IMR-90 (cell line): Measurements from ENCODE around the gene KMT2E. TPM values are rescaled to one million over a fixed set of nuclear protein-coding genes. Genes with fewer than 3 reads are reported as not detected.

Experiments
- ATAC-seq: fragments of 200-7000 bp; cut with Tn5 transposase; 2 replicates; pipeline ENCODE4 v1.9.1; 2020; ENCODE audit warnings: low read depth, mild to moderate bottlenecking, moderate library complexity
- BruUV-seq: library from RNA; stranded (reverse); fragments of 400-500 nt; replicated peaks from 2 replicates; lab custom pipeline; 2021; lab: Mats Ljungman, UMichigan
- CTCF ChIA-PET: fragments of 300-600 bp; formaldehyde crosslinking; extraction: SDS; loops from one replicate; lab custom pipeline; 2021; ENCODE audit warnings: antibody characterized with exemption; lab: Yijun Ruan, JAX
- POLR2A ChIA-PET: fragments of 300-600 bp; sonication (Branson Sonifier 250); formaldehyde crosslinking; loops from one replicate; lab custom pipeline; 2022; ENCODE audit warnings: antibody characterized with exemption; ENCODE audit not compliant: unreplicated experiment; lab: Charles Lee
- DNase-seq: peaks from one replicate; pipeline ENCODE4 v3.0.0; 2013
- H2AFZ ChIP-seq: replicated peaks from 2 replicates; pipeline ENCODE3; 2013; ENCODE audit warnings: low read length, mild to moderate bottlenecking; ENCODE audit not compliant: poor library complexity
- H2AK5ac ChIP-seq: 2 replicates; pipeline ENCODE4 v1.6.1; 2013; ENCODE audit warnings: low read depth, low read length, inconsistent platforms
- H2AK9ac ChIP-seq: replicated peaks from 2 replicates; pipeline ENCODE3; 2013; ENCODE audit warnings: mild to moderate bottlenecking, low read depth, low read length, moderate library complexity; ENCODE audit not compliant: poor library complexity
- H2BK120ac ChIP-seq: 2 replicates; pipeline ENCODE4 v1.6.1; 2013; ENCODE audit warnings: low read depth, low read length, inconsistent platforms
- H2BK15ac ChIP-seq: 3 replicates; pipeline ENCODE4 v1.6.1; 2013; ENCODE audit warnings: low read depth, low read length, inconsistent platforms
- H2BK20ac ChIP-seq: 2 replicates; pipeline ENCODE4 v1.6.1; 2013; ENCODE audit warnings: low read depth, mild to moderate bottlenecking, inconsistent platforms, low read length, moderate library complexity
- H2BK5ac ChIP-seq: 2 replicates; pipeline ENCODE4 v1.6.1; 2013; ENCODE audit warnings: mild to moderate bottlenecking, low read depth, low read length, inconsistent platforms; ENCODE audit not compliant: poor library complexity, severe bottlenecking
- H3K14ac ChIP-seq: replicated peaks from 2 replicates; pipeline ENCODE4 v1.6.1; 2013; ENCODE audit warnings: low read depth, low read length, inconsistent platforms
- H3K18ac ChIP-seq: 2 replicates; pipeline ENCODE4 v1.6.1; 2013; ENCODE audit warnings: low read depth, low read length, control low read depth
- H3K23ac ChIP-seq: 2 replicates; pipeline ENCODE4 v1.6.1; 2013; ENCODE audit warnings: low read depth, low read length, inconsistent platforms
- H3K27ac ChIP-seq: 2 replicates; pipeline ENCODE4 v1.5.1; 2013; ENCODE audit warnings: mild to moderate bottlenecking, control low read depth, low read length; ENCODE audit not compliant: insufficient read depth
- H3K27me3 ChIP-seq: 2 replicates; pipeline ENCODE4 v1.6.1; 2013; ENCODE audit warnings: low read length; ENCODE audit not compliant: control insufficient read depth, insufficient read depth
- H3K36me3 ChIP-seq: 2 replicates; pipeline ENCODE4 v1.6.1; 2013; ENCODE audit warnings: low read length, mixed read lengths; ENCODE audit not compliant: control insufficient read depth, insufficient read depth
- H3K4ac ChIP-seq: 2 replicates; pipeline ENCODE4 v1.6.1; 2013; ENCODE audit warnings: low read depth, low read length, inconsistent platforms
- H3K4me1 ChIP-seq: 2 replicates; pipeline ENCODE4 v1.6.1; 2013; ENCODE audit warnings: low read length, mixed read lengths; ENCODE audit not compliant: control insufficient read depth, insufficient read depth
- H3K4me2 ChIP-seq: 2 replicates; pipeline ENCODE4 v1.6.1; 2013; ENCODE audit warnings: low read depth, mild to moderate bottlenecking, control low read depth, low read length, moderate library complexity
- H3K4me3 ChIP-seq: 2 replicates; pipeline ENCODE4 v1.5.1; 2013; ENCODE audit warnings: low read depth, mild to moderate bottlenecking, control low read depth, low read length, moderate library complexity; ENCODE audit not compliant: insufficient read depth
- H3K56ac ChIP-seq: 2 replicates; pipeline ENCODE4 v1.6.1; 2013; ENCODE audit warnings: low read length, inconsistent platforms; ENCODE audit not compliant: insufficient read depth; ENCODE audit errors: extremely low read depth
- H3K79me1 ChIP-seq, 2 experiments: 2 replicates each; pipeline ENCODE4 v1.6.1; 2013; ENCODE audit warnings: low read length in 2 of 2, inconsistent platforms in 1 of 2, low read depth in 1 of 2
- H3K9ac ChIP-seq: 2 replicates; pipeline ENCODE4 v1.6.1; 2013; ENCODE audit warnings: low read depth, low read length, control low read depth
- H3K9me1 ChIP-seq: 2 replicates; pipeline ENCODE4 v1.6.1; 2013; ENCODE audit warnings: low read length, inconsistent platforms; ENCODE audit not compliant: insufficient read depth
- H3K9me3 ChIP-seq: 2 replicates; pipeline ENCODE4 v1.6.1; 2013; ENCODE audit warnings: low read length; ENCODE audit not compliant: control insufficient read depth, insufficient read depth
- H4K20me1 ChIP-seq: 2 replicates; pipeline ENCODE4 v1.6.1; 2013; ENCODE audit warnings: low read length, inconsistent platforms; ENCODE audit not compliant: insufficient read depth
- H4K5ac ChIP-seq: 2 replicates; pipeline ENCODE4 v1.6.1; 2013; ENCODE audit warnings: mild to moderate bottlenecking, low read depth, low read length, control low read depth
- H4K8ac ChIP-seq, 2 experiments: 2 replicates each; pipeline ENCODE4 v1.6.1; 2013; ENCODE audit warnings: low read depth in 2 of 2, low read length in 2 of 2, control low read depth in 1 of 2, inconsistent platforms in 1 of 2
- H4K91ac ChIP-seq: 2 replicates; pipeline ENCODE4 v1.6.1; 2013; ENCODE audit warnings: low read depth, low read length, inconsistent platforms; ENCODE audit not compliant: insufficient read depth
- BHLHE40 ChIP-seq: fragments of 150-350 bp; IDR thresholded peaks from 2 replicates; pipeline ENCODE4 v1.6.1; 2016; ENCODE audit warnings: mild to moderate bottlenecking, low read depth, low read length
- CEBPB ChIP-seq: IDR thresholded peaks from 2 replicates; pipeline ENCODE4 v1.6.1; 2012; ENCODE audit warnings: low read depth, low read length, improper control_type of control experiment
- FOS ChIP-seq: fragments of 150-350 bp; IDR thresholded peaks from 2 replicates; pipeline ENCODE4 v1.6.1; 2016; ENCODE audit warnings: low read depth, low read length
- POLR2A ChIP-seq: IDR thresholded peaks from 2 replicates; pipeline ENCODE4 v1.6.1; 2012; ENCODE audit warnings: mild to moderate bottlenecking, low read depth, low read length
- RAD21 ChIP-seq: IDR thresholded peaks from 2 replicates; pipeline ENCODE4 v1.6.1; 2012; ENCODE audit warnings: low read length, improper control_type of control experiment
- RFX5 ChIP-seq: IDR thresholded peaks from 2 replicates; pipeline ENCODE4 v1.8.0; 2012; ENCODE audit warnings: low read depth, mild to moderate bottlenecking, low read length, moderate library complexity
- WGBS, 2 experiments: methylation state at CpG; one replicate each; pipeline versions ENCODE4 v1.1.5 to v1.1.7; 2013; ENCODE audit warnings: missing lambda C conversion rate in 2 of 2; ENCODE audit not compliant: insufficient read length in 1 of 2; ENCODE audit errors: extremely low coverage in 2 of 2; 5-methylcytosine and 5-hydroxymethylcytosine counted together
- dilution Hi-C: fragments of 300-500 bp; cut with HindIII; formaldehyde crosslinking; loops from one replicate; pipeline ENCODE4 v1.14.3; 2018; ENCODE audit warnings: low sequenced_read_pairs; ENCODE audit not compliant: unreplicated experiment
- in situ Hi-C: fragments of 300-500 bp; cut with MboI; formaldehyde crosslinking; loops from 3 replicates; pipeline ENCODE4 v1.14.3; 2019; ENCODE audit warnings: low sequenced_read_pairs, inconsistent platforms, mixed read lengths
- intact Hi-C: fragments of 100-400 bp; cut with micrococcal nuclease; formaldehyde crosslinking; loops from 2 replicates; pipeline ENCODE4 v1.10.0; 2022
- polyA plus RNA-seq, 3 experiments: library from polyadenylated mRNA; depleted of rRNA; stranded (reverse); fragments of >200 nt; gene quantifications; 2 replicates each; pipeline ENCODE4 v1.2.3, GENCODE V29; 2012; ENCODE audit warnings: low replicate concordance in 1 of 3
- total RNA-seq: library from RNA; depleted of rRNA; stranded (reverse); fragments of >200 nt; gene quantifications from 2 replicates; pipeline ENCODE4 v1.2.3, GENCODE V29; 2012

The KMT2E gene
- total and polyA plus RNA-seq, 2 of the 4 experiments (the other 2 are of a cell fraction) = 16.8 to 79.2 TPM

- no peak overlapping the region for H2BK120ac ChIP-seq
- ChIA-PET POLR2A (no interaction called here), CTCF (no interaction called here)
- no peaks in the 10 kb centered on the region for H3K27me3 ChIP-seq
- H2BK20ac ChIP-seq = no peak overlapping the region
- H3K9ac ChIP-seq = no peak overlapping the region
- intact Hi-C loops = no loop called here
- no peak overlapping the region for H3K4ac ChIP-seq
- H3K18ac ChIP-seq = no peak overlapping the region
- no peak overlapping the region for H3K27ac ChIP-seq
- in situ Hi-C loops = no loop called here
- no peak for TF ChIP-seq RAD21
- no peak for TF ChIP-seq FOS
- no peak for TF ChIP-seq RFX5
- no peak for TF ChIP-seq BHLHE40
- no peak for TF ChIP-seq POLR2A
- no peak for TF ChIP-seq CEBPB
- peaks cover 6 to 11% of the 10 kb centered on the region in 2 experiments for H3K79me1 ChIP-seq
- H3K56ac ChIP-seq = no peak overlapping the region
- H4K5ac ChIP-seq = no peak overlapping the region
- peaks cover 8% of the 10 kb centered on the region for H3K36me3 ChIP-seq
- DNase-seq = no peak
- no peak overlapping the region for H4K91ac ChIP-seq
- no TSS peak for BruUV-seq
- peaks cover 2% of the 10 kb centered on the region; the same call in 1 of the 2 replicates for H4K20me1 ChIP-seq
- peaks cover 3% of the 10 kb centered on the region; the same call in 1 of the 2 replicates for H3K9me1 ChIP-seq
- H3K4me2 ChIP-seq = no peak overlapping the region
- H2AK9ac ChIP-seq = no peak overlapping the region
- ATAC-seq = no peak
- H3K4me1 ChIP-seq = no peaks in the 10 kb centered on the region
- H4K8ac ChIP-seq = no peak overlapping the region
- WGBS, 2 experiments = no CpG with 5 or more reads among the region's 3 CpGs
- H2BK15ac ChIP-seq = no peak overlapping the region
- no peak overlapping the region for H2AK5ac ChIP-seq
- H2BK5ac ChIP-seq = no peak overlapping the region
- H3K14ac ChIP-seq = no peak overlapping the region
- no peak overlapping the region for H2AFZ ChIP-seq
- no peak overlapping the region for H3K4me3 ChIP-seq
- no peaks in the 10 kb centered on the region for H3K9me3 ChIP-seq
- dilution Hi-C loops = no loop called here
- H3K23ac ChIP-seq = no peak overlapping the region
Observed at GRCh38 chr7:105157278-105157677, 143.3 kb downstream of the KMT2E start.
